Left ventricle myocardium superior (tissue), 1 donor: Measurements from ENCODE around the gene EEFSEC. TPM values are rescaled to one million over a fixed set of nuclear protein-coding genes. Genes with fewer than 3 reads are reported as not detected.
A peak's percentile ranks its signal among the peaks of the same experiment; 100 is the strongest.

Experiments used
- ATAC-seq: fragments of 200-7000 bp; cut with Tn5 transposase; one replicate; pipeline ENCODE4 v1.9.1; 2020; ENCODE audit warnings: mild to moderate bottlenecking, moderate library complexity
- DNase-seq: peaks from one replicate; pipeline ENCODE4 v3.0.0-alpha.2; 2020
- intact Hi-C: fragments of 100-400 bp; cut with micrococcal nuclease; formaldehyde crosslinking; loops from one replicate; pipeline ENCODE4 v1.11.0; 2022
- total RNA-seq: library from RNA; stranded (reverse); fragmentation: NEBNext Ultra II Directional; extraction: Animal tissue kit (Norgen Biotek cat#: 25700); gene quantifications from one replicate; pipeline ENCODE4 v1.2.1, GENCODE V29; 2021
- donor health status: DM: no; HTN: yes; CAD: no; lungs with severe emphysema.

Gene EEFSEC
- total RNA-seq, 1 donor from 2014 or later: 17.1 TPM

GRCh38 chr3:128366136-128366535, 212.9 kb downstream of the EEFSEC start:
- intact Hi-C loops: no loop called here

GRCh38 chr3:128366652-128367051, 213.4 kb downstream of the EEFSEC start:
- ATAC-seq (no peak), DNase-seq (no peak)

More at GRCh38 chr3:128366136-128366535, 212.9 kb downstream of the EEFSEC start:
- ATAC-seq (peak; percentile 80), DNase-seq (peak; percentile 88)

GRCh38 chr3:128367221-128367620, 213.9 kb downstream of the EEFSEC start:
- ATAC-seq: no peak
- DNase-seq: no peak
- intact Hi-C loops: no loop called here

More at GRCh38 chr3:128366652-128367051, 213.4 kb downstream of the EEFSEC start:
- intact Hi-C loops: no loop called here

GRCh38 chr3:128367761-128368160, 214.5 kb downstream of the EEFSEC start:
- peak; percentile 2 for ATAC-seq
- intact Hi-C loops: no loop called here
- no peak for DNase-seq

- DNase-seq (no peak), ATAC-seq (no peak)
- intact Hi-C loops: no loop called here
Measured at GRCh38 chr3:128368626-128369025, 215.3 kb downstream of the EEFSEC start.

- intact Hi-C loops: no loop called here
- DNase-seq: peak; percentile 53
- peak; percentile 71 for ATAC-seq
Measured at GRCh38 chr3:128369121-128369703, 215.9 kb downstream of the EEFSEC start.

- ATAC-seq (peak; percentile 27), DNase-seq (no peak)
- intact Hi-C loops: no loop called here
Measured at GRCh38 chr3:128369881-128370642, 216.8 kb downstream of the EEFSEC start.

- ATAC-seq (no peak), DNase-seq (no peak)
- intact Hi-C loops: no loop called here
Measured at GRCh38 chr3:128372281-128372680, 219.0 kb downstream of the EEFSEC start.

GRCh38 chr3:128372707-128373533, 219.6 kb downstream of the EEFSEC start:
- intact Hi-C loops: no loop called here
- no peak for DNase-seq
- no peak for ATAC-seq

GRCh38 chr3:128374746-128375445, 221.6 kb downstream of the EEFSEC start:
- intact Hi-C loops: no loop called here
- no peak for ATAC-seq
- DNase-seq: no peak

GRCh38 chr3:128376516-128376915, 223.2 kb downstream of the EEFSEC start:
- intact Hi-C loops: no loop called here
- ATAC-seq: no peak

GRCh38 chr3:128378631-128379347, 225.5 kb downstream of the EEFSEC start:
- DNase-seq: peak; percentile 71
- intact Hi-C loops: no loop called here
- ATAC-seq: peak; percentile 66

More at GRCh38 chr3:128376516-128376915, 223.2 kb downstream of the EEFSEC start:
- DNase-seq: no peak

GRCh38 chr3:128379367-128380160, 226.3 kb downstream of the EEFSEC start:
- ATAC-seq: no peak
- intact Hi-C loops: no loop called here
- DNase-seq: no peak

- no peak for ATAC-seq
- intact Hi-C loops: no loop called here
- DNase-seq: no peak
Measured at GRCh38 chr3:128380295-128380694, 227.0 kb downstream of the EEFSEC start.

GRCh38 chr3:128380719-128381118, 227.4 kb downstream of the EEFSEC start:
- DNase-seq (no peak), ATAC-seq (no peak)
- intact Hi-C loops: no loop called here

- no peak for DNase-seq
- intact Hi-C loops: no loop called here
- no peak for ATAC-seq
Measured at GRCh38 chr3:128381609-128382008, 228.3 kb downstream of the EEFSEC start.

GRCh38 chr3:128382221-128382807, 229.0 kb downstream of the EEFSEC start:
- intact Hi-C loops: no loop called here
- peak; percentile 58 for ATAC-seq
- peak; percentile 74 for DNase-seq
